Progenitor cell of endocrine pancreas (in vitro differentiated cells): ENCODE results near the gene LRRC31. TPM values are rescaled to one million over a fixed set of nuclear protein-coding genes. Genes with fewer than 3 reads are reported as not detected.

ENCODE experiments used
- DNase-seq: peaks from one replicate; pipeline ENCODE4 v3.0.0; 2021; ENCODE audit warnings: low spot score; ENCODE audit not compliant: unreplicated experiment
- H3K27ac Mint-ChIP-seq: 2 replicates; pipeline ENCODE4 v1.8.0; 2021; ENCODE audit warnings: mild to moderate bottlenecking, moderate library complexity, mixed read lengths
- H3K27me3 Mint-ChIP-seq: 2 replicates; pipeline ENCODE4 v1.8.0; 2021; ENCODE audit warnings: mixed read lengths
- H3K36me3 Mint-ChIP-seq: 2 replicates; pipeline ENCODE4 v1.8.0; 2022; ENCODE audit warnings: mixed read lengths; ENCODE audit not compliant: insufficient read depth
- H3K4me1 Mint-ChIP-seq: 2 replicates; pipeline ENCODE4 v1.8.0; 2021; ENCODE audit warnings: low read depth, mixed read lengths
- H3K4me3 Mint-ChIP-seq: 2 replicates; pipeline ENCODE4 v1.8.0; 2021; ENCODE audit warnings: low read depth, mild to moderate bottlenecking, moderate library complexity, mixed read lengths
- H3K9me3 Mint-ChIP-seq: 2 replicates; pipeline ENCODE4 v1.8.0; 2021; ENCODE audit warnings: low read depth, mixed read lengths
- CTCF ChIP-seq: fragments of 200-600 bp; sonication (generic); IDR thresholded peaks from one replicate; pipeline ENCODE4 v1.5.0; 2021; ENCODE audit warnings: antibody characterized with exemption, mild to moderate bottlenecking; ENCODE audit not compliant: unreplicated experiment
- total RNA-seq: library from RNA; stranded (reverse); gene quantifications from 2 replicates; pipeline ENCODE4 v1.2.1, GENCODE V29; 2021

LRRC31 gene
- total RNA-seq, 1 donor from 2014 or later, result 0.67 TPM

GRCh38 chr3:169864270-169864669, 5.5 kb downstream of the LRRC31 start:
- Mint-ChIP-seq H3K36me3 (no peaks in the 10 kb centered on the region), H3K27ac (no peak overlapping the region)

DNA sequence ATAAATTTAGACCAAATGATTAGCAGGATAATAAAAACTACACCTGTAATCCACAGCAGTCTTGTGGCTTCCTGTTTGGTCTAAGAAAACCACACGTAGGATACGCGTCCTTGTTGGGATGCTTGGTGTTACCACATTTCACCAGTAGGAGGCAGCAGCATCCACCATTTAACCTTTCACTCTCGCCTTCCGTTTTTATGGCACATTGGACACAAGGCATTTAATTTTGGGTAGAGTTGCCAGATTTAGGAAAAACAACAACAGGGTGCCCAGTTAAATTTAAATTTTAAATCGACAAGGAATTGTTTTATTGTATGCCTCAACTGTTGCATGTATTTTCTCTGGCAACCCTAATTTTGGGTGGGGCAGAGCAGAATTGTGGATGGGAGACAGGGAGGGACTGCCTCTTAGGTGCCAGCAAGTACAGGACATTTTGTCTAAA, 6.3 kb downstream of the LRRC31 start:
- H3K36me3 Mint-ChIP-seq, result no peaks in the 10 kb centered on the region
- no peak overlapping the region for H3K4me3 Mint-ChIP-seq
- peak; percentile 46 for DNase-seq
- no peaks in the 10 kb centered on the region for H3K4me1 Mint-ChIP-seq
- no peak overlapping the region for H3K27ac Mint-ChIP-seq
- no peaks in the 10 kb centered on the region for H3K27me3 Mint-ChIP-seq
- no peaks in the 10 kb centered on the region for H3K9me3 Mint-ChIP-seq
- TF ChIP-seq CTCF, result peak; percentile 90

More at GRCh38 chr3:169864270-169864669, 5.5 kb downstream of the LRRC31 start:
- Mint-ChIP-seq H3K27me3 (no peaks in the 10 kb centered on the region), H3K4me1 (no peaks in the 10 kb centered on the region), H3K4me3 (no peak overlapping the region), H3K9me3 (no peaks in the 10 kb centered on the region)
- no peak for DNase-seq
- TF ChIP-seq CTCF, result no peak

DNA sequence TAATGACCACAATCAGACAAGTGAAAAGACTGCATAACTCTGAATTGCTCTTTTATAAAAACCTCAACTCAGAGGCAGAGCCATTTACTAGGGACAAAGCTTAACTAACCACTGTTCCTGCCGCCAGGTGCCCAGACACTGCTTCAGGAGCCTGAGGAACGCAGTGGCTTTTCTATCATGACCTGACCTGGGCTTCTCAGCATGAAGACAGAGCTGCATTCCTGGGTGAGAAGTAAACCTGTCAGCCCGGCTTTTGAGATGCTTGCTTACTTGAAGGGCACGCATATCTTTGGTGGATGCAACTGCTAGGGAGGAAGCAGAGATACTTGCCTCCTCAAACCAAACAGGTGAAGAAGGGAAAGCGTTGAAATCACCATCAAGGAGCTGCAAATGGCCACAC, 7.9 kb downstream of the LRRC31 start:
- DNase-seq, result no peak
- TF ChIP-seq CTCF, result no peak
- Mint-ChIP-seq H3K9me3 (no peaks in the 10 kb centered on the region), H3K4me1 (no peaks in the 10 kb centered on the region), H3K27ac (no peak overlapping the region), H3K4me3 (no peak overlapping the region), H3K36me3 (no peaks in the 10 kb centered on the region), H3K27me3 (no peaks in the 10 kb centered on the region)

DNA sequence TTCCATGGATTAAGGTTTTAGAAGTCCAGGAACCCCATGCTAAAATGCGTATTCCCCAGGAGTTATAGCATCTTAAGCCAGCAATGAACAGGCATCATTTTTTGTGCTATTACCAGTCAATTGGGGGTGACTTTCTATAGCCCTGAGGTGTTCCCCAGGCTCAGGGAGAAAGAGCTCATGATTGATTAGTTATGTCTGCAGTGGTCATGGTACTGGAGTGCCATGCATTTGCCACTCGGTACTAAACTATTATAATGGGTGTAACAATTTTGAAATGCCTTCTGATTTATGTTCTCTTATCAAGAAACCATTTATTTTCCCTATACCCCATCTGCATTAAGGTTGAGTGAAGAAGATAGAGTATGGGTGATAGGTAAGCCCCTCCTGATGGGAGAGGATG, 11.9 kb downstream of the LRRC31 start:
- no peak for DNase-seq
- no peak for TF ChIP-seq CTCF
- no peak overlapping the region for H3K27ac Mint-ChIP-seq
- H3K4me3 Mint-ChIP-seq, result no peak overlapping the region
- H3K27me3 Mint-ChIP-seq, result no peaks in the 10 kb centered on the region
- no peaks in the 10 kb centered on the region for H3K4me1 Mint-ChIP-seq
- no peaks in the 10 kb centered on the region for H3K36me3 Mint-ChIP-seq
- H3K9me3 Mint-ChIP-seq, result no peaks in the 10 kb centered on the region

- no peaks in the 10 kb centered on the region for H3K27me3 Mint-ChIP-seq
- no peaks in the 10 kb centered on the region for H3K36me3 Mint-ChIP-seq
- no peak for TF ChIP-seq CTCF
- H3K9me3 Mint-ChIP-seq, result no peaks in the 10 kb centered on the region
- H3K4me3 Mint-ChIP-seq, result no peak overlapping the region
- no peaks in the 10 kb centered on the region for H3K4me1 Mint-ChIP-seq
- DNase-seq, result no peak
- H3K27ac Mint-ChIP-seq, result no peak overlapping the region
Observed at GRCh38 chr3:169855514-169855913, 14.2 kb downstream of the LRRC31 start.
